Neutrophil (primary cell): ENCODE measurements around the gene JPT1.
A peak's percentile ranks its signal among the peaks of the same experiment; 100 is the strongest.

ENCODE experiments used
- H3K27ac ChIP-seq: fragments of 200-600 bp; sonication (generic); 2 replicates; pipeline ENCODE4 v1.5.1; 2016; ENCODE audit warnings: mild to moderate bottlenecking, moderate library complexity
- H3K27me3 ChIP-seq: fragments of 200-600 bp; sonication (generic); 2 replicates; pipeline ENCODE4 v1.6.0; 2016; ENCODE audit warnings: mild to moderate bottlenecking
- H3K36me3 ChIP-seq: fragments of 200-600 bp; sonication (generic); 2 replicates; pipeline ENCODE4 v1.5.1; 2017
- H3K4me1 ChIP-seq, 2 experiments: fragments of 200-600 bp in 1 of 2; sonication (generic) in 1 of 2; 1 replicate in 1 of 2; 2 replicates in 1 of 2; pipeline versions ENCODE4 v1.5.1 to v1.6.1; 2013 to 2016; ENCODE audit warnings: low read depth in 1 of 2, low read length in 1 of 2, mild to moderate bottlenecking in 1 of 2, moderate library complexity in 1 of 2; ENCODE audit not compliant: control insufficient read depth in 1 of 2, insufficient read depth in 1 of 2
- H3K4me3 ChIP-seq, 2 experiments: fragments of 200-600 bp in 1 of 2; sonication (generic) in 1 of 2; 1 replicate in 1 of 2; 2 replicates in 1 of 2; pipeline ENCODE4 v1.5.1; 2013 to 2016; ENCODE audit warnings: low read depth in 1 of 2, low read length in 1 of 2, mild to moderate bottlenecking in 1 of 2, moderate library complexity in 1 of 2
- H3K9me3 ChIP-seq: fragments of 200-600 bp; sonication (generic); 2 replicates; pipeline ENCODE4 v1.5.1; 2016
- CTCF ChIP-seq: fragments of 200-600 bp; sonication (generic); IDR thresholded peaks from 2 replicates; pipeline ENCODE4 v1.5.1; 2016; ENCODE audit warnings: antibody characterized with exemption

The JPT1 gene

GRCh38 chr17:75091855-75092327, 62.4 kb downstream of the JPT1 start:
- Histone ChIP-seq H3K4me1 (peaks cover 86 to 94% of the 10 kb centered on the region in 2 experiments), H3K9me3 (no peaks in the 10 kb centered on the region), H3K27me3 (no peaks in the 10 kb centered on the region), H3K27ac (peak overlapping the region; percentile 98), H3K4me3 (peak overlapping the region in 1 of 2 experiments; percentile 42), H3K36me3 (peaks cover 8% of the 10 kb centered on the region)
- TF ChIP-seq CTCF = no peak

- Histone ChIP-seq H3K4me1 (peaks cover 79 to 86% of the 10 kb centered on the region in 2 experiments), H3K27ac (peak overlapping the region; percentile 98), H3K27me3 (no peaks in the 10 kb centered on the region), H3K4me3 (no peak overlapping the region), H3K9me3 (no peaks in the 10 kb centered on the region), H3K36me3 (peaks cover 8% of the 10 kb centered on the region)
- no peak for TF ChIP-seq CTCF
These were observed 63.1 kb downstream of the JPT1 start for GRCh38 chr17:75090871-75091854.

- Histone ChIP-seq H3K4me1 (peaks cover 58 to 64% of the 10 kb centered on the region in 2 experiments), H3K27me3 (no peaks in the 10 kb centered on the region), H3K9me3 (no peaks in the 10 kb centered on the region), H3K4me3 (peak overlapping the region; percentile 80 to 86), H3K27ac (peak overlapping the region; percentile 99), H3K36me3 (peaks cover 2% of the 10 kb centered on the region)
- no peak for TF ChIP-seq CTCF
These were observed 65.6 kb downstream of the JPT1 start for GRCh38 chr17:75088465-75089417.

GRCh38 chr17:75087558-75088453, 66.5 kb downstream of the JPT1 start, which contains the start of gene SLC16A5:
TSS of gene SLC16A5 (plus strand) at chr17:75087954. CDS start at chr17:75093637, 5,683 bp downstream.
- Histone ChIP-seq H3K36me3 (no peaks in the 10 kb centered on the region), H3K27me3 (no peaks in the 10 kb centered on the region), H3K27ac (peak within 1 kb of the TSS; percentile 99), H3K9me3 (no peaks in the 10 kb centered on the region), H3K4me3 (peak within 1 kb of the TSS; percentile 80 to 86), H3K4me1 (peaks cover 49 to 55% of the 10 kb centered on the region in 2 experiments)
- peak; percentile 30 for TF ChIP-seq CTCF
